HG02973 (cell line): Measurements from ENCODE around the gene KNOP1.

Experiments used
- ATAC-seq: cut with Tn5 transposase; IDR thresholded peaks from one replicate; pipeline ENCODE4 v1.9.1; 2021; ENCODE audit warnings: moderate library complexity; ENCODE audit not compliant: unreplicated experiment

KNOP1 gene

GRCh38 chr16:19717741-19718623 is at the start of gene KNOP1, which contains the start of gene IQCK:
Gene KNOP1, minus strand, starts transcription at chr16:19718227. Its CDS starts 3,192 bp downstream, at chr16:19715035.
Gene IQCK, plus strand, starts transcription at chr16:19718271. Its CDS starts 36 bp downstream, at chr16:19718307.
- peak; percentile 87 for ATAC-seq

GRCh38 chr16:19767497-19767896 is 49.5 kb upstream of the KNOP1 start:
- no peak for ATAC-seq

- ATAC-seq: no peak
Measured at GRCh38 chr16:19766988-19767387, 49.0 kb upstream of the KNOP1 start.

- ATAC-seq: no peak
Measured at GRCh38 chr16:19766554-19766884, 48.5 kb upstream of the KNOP1 start.

GRCh38 chr16:19765860-19766553 is 48.0 kb upstream of the KNOP1 start:
- no peak for ATAC-seq

GRCh38 chr16:19760356-19761060 is 42.5 kb upstream of the KNOP1 start:
- ATAC-seq: no peak

- no peak for ATAC-seq
Measured at GRCh38 chr16:19757762-19758595, 40.0 kb upstream of the KNOP1 start.

GRCh38 chr16:19757026-19757425 is 39.0 kb upstream of the KNOP1 start:
- no peak for ATAC-seq

GRCh38 chr16:19755268-19755667 is 37.2 kb upstream of the KNOP1 start:
- no peak for ATAC-seq

GRCh38 chr16:19754644-19755036 is 36.6 kb upstream of the KNOP1 start:
- no peak for ATAC-seq

GRCh38 chr16:19753815-19754643 is 36.0 kb upstream of the KNOP1 start:
- no peak for ATAC-seq

GRCh38 chr16:19751478-19752385 is 33.7 kb upstream of the KNOP1 start:
- no peak for ATAC-seq

- ATAC-seq: no peak
Measured at GRCh38 chr16:19749571-19750080, 31.6 kb upstream of the KNOP1 start.

GRCh38 chr16:19748389-19749168 is 30.6 kb upstream of the KNOP1 start:
- ATAC-seq: no peak

GRCh38 chr16:19746561-19746960 is 28.5 kb upstream of the KNOP1 start:
- ATAC-seq: no peak

GRCh38 chr16:19745286-19746010 is 27.4 kb upstream of the KNOP1 start:
- no peak for ATAC-seq

- ATAC-seq: no peak
Measured at GRCh38 chr16:19744670-19745069, 26.6 kb upstream of the KNOP1 start.
